C4-2B (cell line): Measurements from ENCODE around the gene TBC1D13.
"Not testable (repeated sequence)": the region's sequence is repeated elsewhere in the genome, so short reads cannot be mapped to it uniquely, and the experiment has no call there.

Experiments used
- ZFX ChIP-seq: fragments of 450-650 bp; IDR thresholded peaks from 2 replicates; pipeline ENCODE4 v1.6.1; 2017
- TF ChIP-seq, protein P1 (sequence below): fragments of 450-650 bp; conservative IDR thresholded peaks from 2 replicates; pipeline ENCODE4 v1.5.1; 2017; ENCODE audit warnings: mild to moderate bottlenecking

DNA sequence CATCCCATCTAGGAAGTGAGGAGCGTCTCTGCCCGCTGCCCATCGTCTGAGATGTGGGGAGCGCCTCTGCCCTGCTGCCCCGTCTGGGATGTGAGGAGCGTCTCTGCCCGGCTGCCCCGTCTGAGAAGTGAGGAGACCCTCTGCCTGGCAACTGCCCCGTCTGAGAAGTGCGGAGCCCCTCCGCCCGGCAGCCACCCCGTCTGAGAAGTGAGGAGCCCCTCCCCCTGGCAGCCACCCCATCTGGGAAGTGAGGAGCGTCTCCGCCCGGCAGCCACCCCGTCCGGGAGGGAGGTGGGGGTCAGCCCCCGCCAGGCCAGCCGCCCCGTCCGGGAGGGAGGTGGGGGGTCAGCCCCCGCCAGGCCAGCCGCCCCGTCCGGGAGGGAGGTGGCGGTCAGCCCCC, 7.0 kb upstream of the TBC1D13 start:
- TF ChIP-seq, protein P1, sequence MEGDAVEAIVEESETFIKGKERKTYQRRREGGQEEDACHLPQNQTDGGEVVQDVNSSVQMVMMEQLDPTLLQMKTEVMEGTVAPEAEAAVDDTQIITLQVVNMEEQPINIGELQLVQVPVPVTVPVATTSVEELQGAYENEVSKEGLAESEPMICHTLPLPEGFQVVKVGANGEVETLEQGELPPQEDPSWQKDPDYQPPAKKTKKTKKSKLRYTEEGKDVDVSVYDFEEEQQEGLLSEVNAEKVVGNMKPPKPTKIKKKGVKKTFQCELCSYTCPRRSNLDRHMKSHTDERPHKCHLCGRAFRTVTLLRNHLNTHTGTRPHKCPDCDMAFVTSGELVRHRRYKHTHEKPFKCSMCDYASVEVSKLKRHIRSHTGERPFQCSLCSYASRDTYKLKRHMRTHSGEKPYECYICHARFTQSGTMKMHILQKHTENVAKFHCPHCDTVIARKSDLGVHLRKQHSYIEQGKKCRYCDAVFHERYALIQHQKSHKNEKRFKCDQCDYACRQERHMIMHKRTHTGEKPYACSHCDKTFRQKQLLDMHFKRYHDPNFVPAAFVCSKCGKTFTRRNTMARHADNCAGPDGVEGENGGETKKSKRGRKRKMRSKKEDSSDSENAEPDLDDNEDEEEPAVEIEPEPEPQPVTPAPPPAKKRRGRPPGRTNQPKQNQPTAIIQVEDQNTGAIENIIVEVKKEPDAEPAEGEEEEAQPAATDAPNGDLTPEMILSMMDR, result not testable (repeated sequence)
- TF ChIP-seq ZFX, result not testable (repeated sequence)
